Measurements from ENCODE around the gene FAM136A.
"Not testable (repeated sequence)": the region's sequence is repeated elsewhere in the genome, so short reads cannot be mapped to it uniquely, and the experiment has no call there.

The FAM136A gene

DNA sequence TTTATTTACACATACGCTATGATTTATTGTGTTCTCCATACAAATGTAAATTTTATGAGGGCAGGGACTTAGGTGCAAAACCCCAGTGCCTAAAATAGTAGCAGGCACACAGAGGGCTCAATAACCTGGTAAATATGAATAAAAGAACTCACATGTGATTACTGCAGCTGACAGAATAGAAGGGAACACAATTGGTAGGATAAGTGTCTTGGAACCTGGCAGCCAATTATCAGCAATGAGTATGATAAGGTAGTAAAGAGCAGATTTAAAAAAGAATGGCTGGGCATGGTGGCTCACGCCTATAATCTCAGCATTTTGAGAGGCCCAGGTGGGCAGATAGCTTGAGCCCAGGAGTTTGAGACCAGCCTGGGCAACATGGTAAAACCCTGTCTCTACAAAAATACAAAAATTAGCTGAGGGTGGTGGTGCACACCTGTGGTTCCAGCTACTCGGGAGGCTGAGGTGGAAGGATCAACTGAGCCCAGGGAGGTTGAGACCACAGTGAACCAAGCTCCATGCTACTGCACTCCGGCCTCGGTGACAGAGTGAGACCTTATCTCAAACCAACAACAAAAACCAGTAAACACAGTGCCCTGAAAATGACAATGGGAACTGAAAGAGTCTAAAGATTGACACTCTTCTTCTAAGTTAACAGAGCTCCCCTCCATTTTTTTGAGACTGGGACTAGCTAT, 18.2 kb downstream of the FAM136A start:
- no peak for DNase-seq

DNA sequence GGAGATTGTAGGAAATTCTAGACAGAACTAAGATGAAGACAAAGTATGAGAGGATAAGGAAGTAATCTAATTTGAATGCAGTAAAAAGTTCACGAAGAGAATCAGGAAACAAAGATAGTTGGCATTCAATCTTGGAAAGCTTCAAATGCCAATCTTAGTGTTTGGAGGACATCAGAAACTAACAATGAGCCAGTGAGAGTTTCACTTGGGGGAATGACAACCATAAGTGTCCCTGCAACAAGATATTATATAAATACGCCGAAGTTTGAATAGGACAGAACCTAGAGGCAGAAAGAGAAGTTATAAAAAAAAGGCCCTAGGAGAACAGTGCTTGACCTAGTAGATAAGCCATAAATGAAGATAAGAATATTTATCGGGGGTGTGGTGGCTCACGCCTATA, 19.4 kb downstream of the FAM136A start:
- no peak for DNase-seq

DNA sequence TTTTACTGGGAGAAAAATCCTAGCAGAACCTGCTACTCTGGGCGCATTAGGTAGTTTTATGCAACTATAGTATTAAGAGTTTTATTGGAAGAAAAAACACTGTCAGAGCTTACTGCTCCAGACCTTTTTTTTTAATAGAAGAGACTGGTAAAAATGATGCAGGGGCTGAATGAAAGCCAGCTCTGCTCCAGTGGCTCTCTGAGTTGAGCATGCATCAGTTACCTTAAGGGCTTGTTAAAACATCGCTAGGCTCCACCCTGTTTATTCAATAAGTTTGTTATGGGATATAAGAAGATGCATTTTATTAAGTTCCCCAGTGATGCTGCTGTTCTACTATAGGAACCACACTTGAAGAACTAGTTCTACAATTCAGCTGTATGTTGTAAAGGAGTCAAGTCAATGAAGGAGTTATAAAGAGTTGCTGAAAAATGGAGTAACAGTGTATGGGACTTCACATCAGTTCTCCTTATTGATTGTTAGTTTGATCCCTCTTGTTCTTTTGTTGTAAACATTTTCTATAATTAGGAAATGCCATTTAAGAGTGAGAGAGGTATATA, 21.5 kb downstream of the FAM136A start:
- no peak for DNase-seq

DNA sequence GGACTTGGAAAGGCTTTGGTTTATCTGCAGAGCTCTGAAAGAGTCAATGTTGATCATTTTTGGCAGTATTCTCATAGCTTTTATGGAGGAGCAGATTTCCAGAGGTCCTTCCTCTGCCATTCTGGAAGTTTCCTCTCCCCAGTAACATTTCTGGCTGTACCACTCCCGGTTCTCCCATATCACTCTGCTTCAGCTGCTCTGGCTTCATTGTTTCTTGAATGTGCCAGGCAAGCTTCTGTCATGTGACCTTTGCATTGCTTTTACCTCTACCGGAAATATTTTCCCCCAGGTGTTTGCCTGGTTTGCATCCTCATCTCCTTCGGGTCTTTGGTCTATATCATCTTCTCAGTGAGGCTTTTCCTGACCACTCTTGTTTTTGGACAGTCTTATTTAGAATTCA, 31.5 kb downstream of the FAM136A start:
- no peak for DNase-seq

DNA sequence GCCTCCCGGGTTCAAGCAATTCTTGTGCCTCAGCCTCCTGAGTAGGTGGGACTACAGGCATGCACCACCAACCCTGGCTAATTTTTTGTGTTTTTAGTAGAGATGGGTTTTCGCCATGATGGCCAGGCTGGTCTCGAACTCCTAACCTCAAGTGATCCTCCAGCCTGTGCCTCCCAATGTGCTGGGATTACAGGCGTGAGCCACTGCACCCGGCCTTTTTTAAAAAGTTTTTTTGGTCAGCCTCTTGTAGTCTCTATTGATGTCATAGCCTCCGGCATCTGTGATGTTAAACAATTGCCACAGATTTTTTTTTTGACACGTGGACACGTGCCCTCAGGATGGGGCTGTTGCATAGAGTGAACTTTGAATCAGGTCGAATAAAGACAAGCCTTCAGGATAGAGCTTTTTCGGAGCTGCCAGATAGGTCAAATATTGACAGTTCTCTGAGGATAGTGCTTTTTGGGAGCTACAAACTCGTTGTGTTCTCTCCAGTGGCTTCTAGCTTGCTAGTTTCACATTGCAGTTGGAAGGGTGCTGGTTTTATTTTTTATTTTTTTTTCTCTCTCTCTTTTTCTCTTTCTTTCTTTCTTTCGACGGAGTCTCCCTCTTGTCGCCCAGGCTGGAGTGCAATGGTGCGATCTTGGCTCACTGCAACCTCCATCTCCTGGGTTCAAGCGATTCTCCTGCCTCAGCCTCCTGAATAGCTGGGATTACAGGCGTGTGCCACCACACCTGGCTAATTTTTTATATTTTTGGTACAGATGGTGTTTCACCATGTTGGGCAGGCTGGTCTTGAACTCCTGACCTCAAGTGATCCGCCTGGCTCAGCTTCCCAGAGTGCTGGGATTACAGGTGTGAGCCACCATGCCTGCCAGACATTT, 32.2 kb downstream of the FAM136A start:
- DNase-seq, result not testable (repeated sequence)

DNA sequence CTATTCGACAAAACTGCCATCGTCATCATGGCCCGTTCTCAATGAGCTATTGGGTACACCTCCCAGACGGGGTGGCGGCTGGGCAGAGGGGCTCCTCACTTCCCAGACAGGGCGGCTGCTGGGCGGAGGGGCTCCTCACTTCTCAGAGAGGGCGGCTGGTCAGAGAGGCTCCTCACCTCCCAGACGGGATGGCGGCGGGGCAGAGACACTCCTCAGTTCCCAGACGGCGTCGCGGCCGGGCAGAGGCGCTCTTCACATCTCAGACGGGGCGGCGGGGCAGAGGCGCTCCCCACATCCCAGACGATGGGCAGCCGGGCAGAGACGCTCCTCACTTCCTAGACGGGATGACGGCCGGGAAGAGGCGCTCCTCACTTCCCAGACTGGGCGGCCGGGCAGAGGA, 34.9 kb downstream of the FAM136A start:
- DNase-seq, result not testable (repeated sequence)

DNA sequence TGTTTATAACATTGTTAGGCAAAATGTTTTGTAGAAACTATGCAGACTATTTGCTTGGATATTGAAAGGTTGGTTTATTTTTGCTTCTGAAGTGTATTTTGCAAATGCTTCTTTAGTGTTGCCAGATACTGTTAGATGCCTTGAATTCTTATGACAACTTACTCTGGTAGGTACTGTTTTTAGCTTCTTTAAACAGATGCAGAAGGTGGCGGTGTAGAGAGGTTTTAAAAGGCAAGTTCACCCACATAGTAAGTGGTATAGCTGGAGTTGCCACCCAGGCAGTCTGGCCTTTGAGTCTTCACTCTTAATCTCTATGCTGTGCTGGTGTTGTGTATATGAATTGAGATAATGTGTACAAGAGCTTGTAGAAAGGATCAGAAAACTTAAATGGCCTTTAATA, 40.4 kb downstream of the FAM136A start:
- DNase-seq, result no peak

DNA sequence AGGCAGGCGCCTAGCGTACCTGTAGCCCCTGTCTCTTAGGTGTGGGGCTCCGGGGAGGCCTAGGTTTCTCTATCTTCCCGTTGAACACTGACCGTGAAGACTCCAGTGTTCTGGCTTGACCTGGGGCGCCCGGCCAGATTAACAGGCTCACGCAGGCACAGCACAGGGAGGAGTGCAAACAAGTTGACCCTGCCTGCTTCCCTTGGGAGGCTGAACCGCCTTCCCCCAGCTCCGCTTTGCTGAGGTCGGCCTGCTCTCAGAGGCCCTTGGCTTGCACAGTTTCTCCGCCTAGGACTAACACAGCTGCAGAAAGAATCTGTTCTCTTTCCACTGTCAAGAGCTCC, 43.4 kb downstream of the FAM136A start:
- no peak for DNase-seq

DNA sequence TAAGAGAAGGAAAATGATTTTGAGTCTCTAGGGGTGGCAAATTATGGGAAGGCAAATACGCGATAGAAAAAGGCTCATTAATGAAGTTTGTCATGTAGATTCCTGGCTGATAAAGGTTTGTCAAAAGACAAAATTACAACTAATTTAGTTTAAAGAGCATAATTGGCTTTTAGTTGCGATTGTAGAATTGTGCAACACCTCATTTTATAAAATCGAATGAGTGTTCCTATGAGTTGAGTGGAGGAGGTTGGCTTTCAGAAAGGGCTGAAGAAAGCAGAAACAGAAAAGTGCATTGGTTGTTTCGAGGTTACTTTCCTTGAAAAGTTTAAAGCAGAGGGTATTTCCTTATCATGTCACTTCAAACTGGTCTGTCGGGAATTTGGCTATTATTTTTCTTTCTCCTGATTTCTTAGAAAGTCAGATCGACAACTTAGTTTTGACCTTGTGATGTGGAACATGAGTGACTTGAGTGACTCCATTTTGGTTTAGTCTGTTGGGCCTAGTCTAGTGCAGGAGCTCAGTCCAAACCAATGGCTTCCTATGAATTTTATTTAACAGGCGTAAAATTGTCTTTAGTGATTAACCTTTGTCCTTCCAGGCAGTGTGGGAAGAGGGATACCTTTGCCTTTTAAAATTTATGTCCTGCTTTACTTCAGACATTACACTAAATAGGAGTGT, 46.1 kb downstream of the FAM136A start:
- no peak for DNase-seq

DNA sequence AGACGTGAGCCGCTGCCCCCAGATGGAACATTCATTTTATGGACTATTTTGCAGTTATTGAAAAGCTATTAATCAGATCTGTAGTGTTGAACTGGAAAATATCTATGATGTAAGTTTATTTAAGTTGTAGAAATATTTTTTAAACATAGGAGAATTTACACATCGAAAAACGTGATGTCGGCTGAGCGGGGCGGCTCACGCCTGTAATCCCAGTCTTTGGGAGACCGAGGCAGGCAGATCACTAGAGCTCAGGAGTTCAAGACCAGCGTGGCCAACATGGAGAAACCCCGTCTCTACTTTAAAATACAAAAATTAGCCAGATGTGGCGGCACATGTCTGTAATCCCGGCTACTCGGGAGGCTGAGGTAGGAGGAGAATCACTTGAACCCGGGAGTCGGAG, 51.4 kb downstream of the FAM136A start:
- DNase-seq, result no peak

DNA sequence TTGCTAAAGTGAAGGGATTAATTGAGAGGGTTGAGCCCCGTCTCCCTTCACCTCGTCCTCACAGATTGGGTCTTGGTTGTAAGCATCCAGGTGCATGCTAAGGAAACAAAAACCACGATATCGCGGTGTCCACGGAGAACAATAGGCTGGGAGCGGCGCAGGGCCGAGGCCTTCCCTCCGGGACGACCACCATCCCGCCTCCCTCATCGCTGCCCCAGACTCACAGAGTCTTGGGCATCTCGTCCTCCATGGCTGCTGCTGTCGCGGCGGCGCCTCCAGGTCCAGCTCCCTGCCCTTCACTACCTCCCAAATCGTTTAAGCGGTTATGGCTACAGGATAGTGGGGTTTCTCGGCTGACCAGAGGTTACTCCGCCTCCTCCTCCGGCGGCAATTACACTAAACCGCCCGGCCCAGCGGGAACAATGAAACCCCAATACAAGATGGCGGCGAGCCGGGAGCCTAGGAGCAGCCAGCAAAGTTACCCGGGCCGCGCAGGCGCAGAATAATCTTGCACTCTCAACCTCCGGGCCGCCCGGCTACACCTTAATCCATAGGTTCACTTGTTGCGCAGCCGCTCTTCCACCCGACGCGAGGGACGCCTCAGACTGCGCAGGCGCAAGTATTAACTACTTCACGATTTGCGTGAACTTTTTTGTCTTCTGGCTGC, 53.6 kb downstream of the FAM136A start, which contains the start of gene TIA1:
Gene TIA1 (minus strand): TSS at position 448 of the 667 bp plus-strand sequence. CDS start 198 bp downstream, at position 250.
- DNase-seq, result peak; percentile 98

DNA sequence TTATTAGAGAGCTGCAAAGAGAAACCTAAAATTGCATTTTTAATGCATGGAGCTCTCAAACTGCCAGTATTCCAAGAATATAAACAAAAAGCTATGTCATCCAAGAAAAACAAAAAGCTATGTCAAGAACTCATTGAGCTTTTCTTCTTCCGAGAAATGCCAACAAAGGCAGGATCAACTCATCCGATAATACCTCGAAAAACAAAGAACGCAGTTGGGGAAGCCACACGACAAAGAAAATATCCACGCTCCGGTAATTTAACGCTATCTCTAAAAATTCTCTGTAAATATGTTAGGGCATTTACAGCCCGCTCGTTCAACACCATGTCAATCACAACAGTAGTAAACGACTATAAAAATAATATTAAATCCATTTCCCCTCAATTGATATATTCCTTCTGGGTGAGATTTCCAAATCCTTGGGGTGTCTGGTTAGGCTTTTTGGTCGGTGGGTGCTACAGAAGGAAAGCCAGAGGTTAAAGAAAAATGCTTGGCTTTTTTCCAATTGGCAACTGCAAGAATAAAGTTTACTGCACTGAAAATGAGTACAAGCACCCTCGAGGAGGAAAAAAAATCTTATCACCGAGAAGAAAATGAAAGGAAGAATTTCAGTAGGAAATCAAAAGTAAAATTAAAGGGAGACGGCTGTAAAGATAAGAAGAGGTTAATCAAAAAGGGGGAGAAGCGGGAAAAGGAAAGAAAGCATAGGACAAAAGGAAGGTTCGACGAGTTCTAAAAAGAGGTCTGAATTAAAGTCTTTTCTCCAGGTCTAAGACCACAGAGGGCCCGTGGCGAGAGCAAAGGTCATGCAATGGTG, 54.3 kb downstream of the FAM136A start:
- no peak for DNase-seq
